ENCODE data around the gene RUFY2.
"Not testable (repeated sequence)": the region's sequence is repeated elsewhere in the genome, so short reads cannot be mapped to it uniquely, and the experiment has no call there.

RUFY2 gene

GRCh38 chr10:68329506-68329861 is 77.6 kb downstream of the RUFY2 start:
- in situ Hi-C loops (cut with MboI; ENCODE audit: low sequenced_read_pairs), result no loop called here

GRCh38 chr10:68327889-68328786 is 78.9 kb downstream of the RUFY2 start:
- in situ Hi-C loops (cut with MboI; ENCODE audit: low sequenced_read_pairs), result no loop called here

- in situ Hi-C loops (cut with MboI; ENCODE audit: low sequenced_read_pairs), result not testable (repeated sequence)
Observed at GRCh38 chr10:68324396-68324795, 82.7 kb downstream of the RUFY2 start.

GRCh38 chr10:68318331-68319059 is 88.6 kb downstream of the RUFY2 start:
- in situ Hi-C loops (cut with MboI; ENCODE audit: low sequenced_read_pairs), result no loop called here

GRCh38 chr10:68315582-68315981 is 91.5 kb downstream of the RUFY2 start:
- in situ Hi-C loops (cut with MboI; ENCODE audit: low sequenced_read_pairs), result no loop called here

- in situ Hi-C loops (cut with MboI; ENCODE audit: low sequenced_read_pairs), result not testable (repeated sequence)
Observed at GRCh38 chr10:68314930-68315329, 92.1 kb downstream of the RUFY2 start.

GRCh38 chr10:68310531-68310930 is 96.5 kb downstream of the RUFY2 start:
- in situ Hi-C loops (cut with MboI; ENCODE audit: low sequenced_read_pairs), result no loop called here

- in situ Hi-C loops (cut with MboI; ENCODE audit: low sequenced_read_pairs), result no loop called here
Observed at GRCh38 chr10:68305854-68306253, 101.2 kb downstream of the RUFY2 start.

GRCh38 chr10:68303849-68304412 is 103.1 kb downstream of the RUFY2 start:
- in situ Hi-C loops (cut with MboI; ENCODE audit: low sequenced_read_pairs), result no loop called here

GRCh38 chr10:68302871-68303270 is 104.2 kb downstream of the RUFY2 start:
- in situ Hi-C loops (cut with MboI; ENCODE audit: low sequenced_read_pairs), result no loop called here

GRCh38 chr10:68302503-68302823 is 104.6 kb downstream of the RUFY2 start:
- in situ Hi-C loops (cut with MboI; ENCODE audit: low sequenced_read_pairs), result no loop called here

- in situ Hi-C loops (cut with MboI; ENCODE audit: low sequenced_read_pairs), result no loop called here
Observed at GRCh38 chr10:68301790-68302502, 105.1 kb downstream of the RUFY2 start.

- in situ Hi-C loops (cut with MboI; ENCODE audit: low sequenced_read_pairs), result no loop called here
Observed at GRCh38 chr10:68301301-68301700, 105.8 kb downstream of the RUFY2 start.

- in situ Hi-C loops (cut with MboI; ENCODE audit: low sequenced_read_pairs), result no loop called here
Observed at GRCh38 chr10:68296843-68297663, 110.0 kb downstream of the RUFY2 start.

Data from hTERT RPE-1 (cell line).